Endothelial cell of umbilical vein (primary cell): ENCODE results near the gene MIS18BP1. TPM values are rescaled to one million over a fixed set of nuclear protein-coding genes. Genes with fewer than 3 reads are reported as not detected.

Experiments
- BruUV-seq: library from RNA; stranded (reverse); fragments of 400-500 nt; replicated peaks from 2 replicates; lab custom pipeline; 2021; lab: Mats Ljungman, UMichigan
- CTCF ChIA-PET: fragments of 300-600, 350-600 bp; sonication (Branson Sonifier 250); formaldehyde crosslinking; loops from one replicate; lab custom pipeline; 2021; ENCODE audit warnings: antibody characterized with exemption, inconsistent platforms; lab: Charles Lee
- POLR2A ChIA-PET: fragments of 300-600, 350-600 bp; sonication (Branson Sonifier 250); formaldehyde crosslinking; loops from one replicate; lab custom pipeline; 2021; ENCODE audit warnings: antibody characterized with exemption, inconsistent platforms; lab: Charles Lee
- DNase-seq: peaks from one replicate; pipeline ENCODE4 v3.0.0-alpha.2; 2011; ENCODE audit warnings: low read depth, low spot score
- FAIRE-seq: peaks from 2 replicates; lab custom pipeline; 2011; peaks lifted over from hg19 to GRCh38; lab: Jason Lieb, UNC
- H2AFZ ChIP-seq: 2 replicates; pipeline ENCODE4 v1.6.0; 2012; ENCODE audit warnings: low read depth, low read length, control low read depth, inconsistent platforms
- H3K27ac ChIP-seq: 2 replicates; pipeline ENCODE4 v1.5.1; 2011; ENCODE audit warnings: low read depth, mild to moderate bottlenecking, control low read depth, low read length, moderate library complexity; ENCODE audit not compliant: insufficient read depth
- H3K27me3 ChIP-seq, 2 experiments: 2 replicates each; pipeline versions ENCODE4 v1.6.0 to v1.6.1; 2011; ENCODE audit warnings: low read length in 2 of 2, mixed read lengths in 1 of 2; ENCODE audit not compliant: control insufficient read depth in 2 of 2, insufficient read depth in 2 of 2
- H3K36me3 ChIP-seq, 2 experiments: 2 replicates in 1 of 2; 3 replicates in 1 of 2; pipeline ENCODE4 v1.5.1; 2011; ENCODE audit warnings: low read length in 2 of 2, mild to moderate bottlenecking in 1 of 2, moderate library complexity in 1 of 2; ENCODE audit not compliant: control insufficient read depth in 2 of 2, insufficient read depth in 2 of 2; ENCODE audit errors: extremely low read depth in 1 of 2
- H3K4me1 ChIP-seq: 3 replicates; pipeline ENCODE4 v1.5.1; 2011; ENCODE audit warnings: mild to moderate bottlenecking, low read length; ENCODE audit not compliant: control insufficient read depth, insufficient read depth; ENCODE audit errors: extremely low read depth
- H3K4me2 ChIP-seq: 2 replicates; pipeline ENCODE4 v1.6.1; 2011; ENCODE audit warnings: low read length, control low read depth, mixed read lengths; ENCODE audit not compliant: insufficient read depth
- H3K4me3 ChIP-seq, 3 experiments: fragments of 200-600 bp in 1 of 3; sonication (generic), shearing (Covaris generic) in 1 of 3; replicated peaks in 1 of 3; 2 replicates each; pipeline ENCODE4 v1.5.1; 2011 to 2016; ENCODE audit warnings: control low read depth in 3 of 3, low read length in 3 of 3, mild to moderate bottlenecking in 2 of 3, inconsistent platforms in 1 of 3, low read depth in 1 of 3, moderate library complexity in 1 of 3; ENCODE audit not compliant: insufficient read depth in 1 of 3
- H3K79me2 ChIP-seq: 2 replicates; pipeline ENCODE4 v1.6.0; 2012; ENCODE audit warnings: low read length, inconsistent platforms; ENCODE audit not compliant: control insufficient read depth, insufficient read depth
- H3K9ac ChIP-seq: replicated peaks from 2 replicates; pipeline ENCODE3; 2011; ENCODE audit warnings: low read length, control low read depth; ENCODE audit not compliant: insufficient read depth; ENCODE audit errors: extremely low read depth
- H3K9me1 ChIP-seq: replicated peaks from 3 replicates; pipeline ENCODE4 v1.6.0; 2011; ENCODE audit warnings: mild to moderate bottlenecking, low read length; ENCODE audit not compliant: control insufficient read depth, insufficient read depth; ENCODE audit errors: extremely low read depth
- H3K9me3 ChIP-seq: replicated peaks from 2 replicates; pipeline ENCODE4 v1.5.1; 2012; ENCODE audit warnings: low read length, inconsistent platforms; ENCODE audit not compliant: control insufficient read depth, insufficient read depth
- H4K20me1 ChIP-seq: replicated peaks from 2 replicates; pipeline ENCODE3; 2011; ENCODE audit warnings: mild to moderate bottlenecking, low read length; ENCODE audit not compliant: control insufficient read depth, insufficient read depth; ENCODE audit errors: extremely low read depth
- EZH2 ChIP-seq: IDR thresholded peaks from 2 replicates; pipeline ENCODE4 v1.6.1; 2012; ENCODE audit warnings: borderline replicate concordance, low read depth, mild to moderate bottlenecking, moderate library complexity, low read length, inconsistent platforms; ENCODE audit not compliant: severe bottlenecking
- FOS ChIP-seq: IDR thresholded peaks from 2 replicates; pipeline ENCODE4 v1.6.1; 2011; ENCODE audit warnings: mild to moderate bottlenecking, low read length, moderate library complexity, borderline replicate concordance; ENCODE audit not compliant: insufficient read depth
- GATA2 ChIP-seq: IDR thresholded peaks from 2 replicates; pipeline ENCODE4 v1.7.0; 2011; ENCODE audit warnings: low read depth, mild to moderate bottlenecking, moderate library complexity, mixed read lengths, low read length; ENCODE audit not compliant: insufficient read length, insufficient read depth
- JUN ChIP-seq: IDR thresholded peaks from 2 replicates; pipeline ENCODE4 v1.6.1; 2011; ENCODE audit warnings: borderline replicate concordance, low read depth; ENCODE audit not compliant: insufficient read length, insufficient read depth
- MAX ChIP-seq: IDR thresholded peaks from 2 replicates; pipeline ENCODE4 v1.6.1; 2011; ENCODE audit not compliant: insufficient read depth, insufficient read length
- MYC ChIP-seq: IDR thresholded peaks from one replicate; pipeline ENCODE4 v1.6.1; 2011; ENCODE audit warnings: mild to moderate bottlenecking, low read depth, low read length
- POLR2AphosphoS5 ChIP-seq: IDR thresholded peaks from 2 replicates; pipeline ENCODE4 v1.6.1; 2012; ENCODE audit warnings: low read depth, mild to moderate bottlenecking, control low read depth, low read length, moderate library complexity; ENCODE audit not compliant: insufficient read depth
- dilution Hi-C: fragments of 300-500 bp; cut with MboI; formaldehyde crosslinking; loops from one replicate; pipeline ENCODE4 v1.15.0; 2019; ENCODE audit warnings: low sequenced_read_pairs; ENCODE audit not compliant: extremely low pct_ligation_motif_present
- intact Hi-C: fragments of 100-400 bp; cut with micrococcal nuclease; formaldehyde crosslinking; loops from one replicate; pipeline ENCODE4 v1.10.0; 2022
- polyA plus RNA-seq, 4 experiments: library from polyadenylated mRNA; depleted of rRNA in 3 of 4; stranded (reverse) in 3 of 4; unstranded in 1 of 4; fragments of >200 nt; gene quantifications; 2 replicates each; pipeline versions ENCODE4 v1.2.1 to v1.2.3, GENCODE V29; 2011 to 2012; ENCODE audit warnings: missing spikeins in 1 of 4
- small RNA-seq: library from RNA; depleted of rRNA; stranded (forward); fragments of <200 nt; gene quantifications from one replicate; pipeline ENCODE3, GENCODE V24; 2012; ENCODE audit warnings: low replicate concordance, low read depth; ENCODE audit not compliant: insufficient read depth, insufficient read length
- total RNA-seq: library from RNA; stranded (reverse); gene quantifications from 2 replicates; pipeline ENCODE4 v1.2.3, GENCODE V29; 2021

The MIS18BP1 gene
- total and polyA plus RNA-seq, 2 donors (not counting 3 experiments of a cell fraction or from before 2014, with no cell fraction given): 8.9 to 43.3 TPM

- H3K4me3 ChIP-seq: no peak overlapping the region
- CTCF ChIA-PET: interaction anchor here (1.1 kb wide), 1 partner anchor 9 kb away, joined by 3 read pairs; no protein-coding TSS in a partner anchor
- no peaks in the 10 kb centered on the region for H4K20me1 ChIP-seq
- no peaks in the 10 kb centered on the region for H3K9me3 ChIP-seq
- dilution Hi-C loops (no loop called here), intact Hi-C loops (no loop called here)
- no TSS peak for BruUV-seq
- no peaks in the 10 kb centered on the region for H3K79me2 ChIP-seq
- H3K27ac ChIP-seq: no peak overlapping the region
- DNase-seq (no peak), FAIRE-seq (no peak)
- H3K4me1 ChIP-seq: no peaks in the 10 kb centered on the region
- POLR2A ChIA-PET: no interaction called here
- H3K9ac ChIP-seq: no peak overlapping the region
- TF ChIP-seq EZH2: no peak
- TF ChIP-seq FOS: no peak
- no peak for TF ChIP-seq POLR2AphosphoS5
- no peak for TF ChIP-seq MAX
- no peak for TF ChIP-seq MYC
- TF ChIP-seq JUN: no peak
- no peak for TF ChIP-seq GATA2
- H3K27me3 ChIP-seq: no peaks in the 10 kb centered on the region
- H3K9me1 ChIP-seq: no peaks in the 10 kb centered on the region
- H3K36me3 ChIP-seq: peaks cover 0 to 7% of the 10 kb centered on the region in 2 experiments
- no peak overlapping the region for H3K4me2 ChIP-seq
- H2AFZ ChIP-seq: no peak overlapping the region
These were observed 83.1 kb downstream of the MIS18BP1 start for GRCh38 chr14:45169906-45170305.

- no peaks in the 10 kb centered on the region for H3K27me3 ChIP-seq
- H3K9ac ChIP-seq: no peak overlapping the region
- H3K36me3 ChIP-seq: no peaks in the 10 kb centered on the region
- dilution Hi-C loops: no loop called here
- H3K9me1 ChIP-seq: no peaks in the 10 kb centered on the region
- H3K4me2 ChIP-seq: no peak overlapping the region
- intact Hi-C loops: no loop called here
- BruUV-seq: no TSS peak
- ChIA-PET CTCF (no interaction called here), POLR2A (no interaction called here)
- H4K20me1 ChIP-seq: no peaks in the 10 kb centered on the region
- TF ChIP-seq FOS (no peak), GATA2 (no peak), POLR2AphosphoS5 (no peak)
- H2AFZ ChIP-seq: no peak overlapping the region
- FAIRE-seq: no peak
- no peak overlapping the region for H3K4me3 ChIP-seq
- H3K9me3 ChIP-seq: no peaks in the 10 kb centered on the region
- H3K27ac ChIP-seq: no peak overlapping the region
- H3K79me2 ChIP-seq: no peaks in the 10 kb centered on the region
- no peaks in the 10 kb centered on the region for H3K4me1 ChIP-seq
- no peak for DNase-seq
These were observed 96.9 kb downstream of the MIS18BP1 start for GRCh38 chr14:45156067-45156466.

Small RNA genes lying within 50 kb of the gene (small RNA-seq; reads per million reads assigned to genes)
- gene RNU6-552P: not detected

Other genes with a start within 250 kb of the MIS18BP1 start
- 36.3 and 44.4 TPM in 2 replicates for gene PRPF39, start 169.1 kb downstream of the MIS18BP1 start, total RNA-seq
- 22.4 and 24.8 TPM in 2 replicates for gene PRPF39, start 169.1 kb downstream of the MIS18BP1 start, polyA plus RNA-seq
- gene FKBP3, start 118.7 kb downstream of the MIS18BP1 start, total RNA-seq: 88.2 and 92.9 TPM in 2 replicates
- 14.0 and 23.2 TPM in 2 replicates for gene FKBP3, start 118.7 kb downstream of the MIS18BP1 start, polyA plus RNA-seq
- gene FANCM, start 117.3 kb downstream of the MIS18BP1 start, total RNA-seq: 13.7 TPM in 2 replicates
- gene FANCM, start 117.3 kb downstream of the MIS18BP1 start, polyA plus RNA-seq: 2.2 and 2.5 TPM in 2 replicates